PC-3 (cell line): ENCODE data around the gene SKIDA1. TPM values are rescaled to one million over a fixed set of nuclear protein-coding genes. Genes with fewer than 3 reads are reported as not detected.

Experiments
- ATAC-seq: fragments of 200-7000 bp; cut with Tn5 transposase; 2 replicates; pipeline ENCODE4 v1.9.1; 2020; ENCODE audit warnings: mild to moderate bottlenecking, moderate library complexity
- BruUV-seq: library from RNA; stranded (reverse); fragments of 400-500 nt; replicated peaks from 2 replicates; lab custom pipeline; 2021; lab: Mats Ljungman, UMichigan
- CTCF ChIA-PET: fragments of 300-600 bp; sonication (Branson Sonifier 250); formaldehyde crosslinking; loops from one replicate; lab custom pipeline; 2022; ENCODE audit warnings: antibody characterized with exemption; lab: Charles Lee
- POLR2A ChIA-PET: fragments of 300-600 bp; sonication (Branson Sonifier 250); formaldehyde crosslinking; loops from one replicate; lab custom pipeline; 2022; ENCODE audit warnings: antibody characterized with exemption; ENCODE audit not compliant: unreplicated experiment; lab: Charles Lee
- DNase-seq: peaks from one replicate; pipeline ENCODE4 v3.0.0-alpha.2; 2015
- H2AFZ ChIP-seq: fragments of 300-600 bp; sonication (generic); 2 replicates; pipeline ENCODE4 v1.6.0; 2016; ENCODE audit warnings: antibody characterized with exemption, low read length
- H3F3A ChIP-seq: fragments of 300-600 bp; sonication (generic); one replicate; pipeline ENCODE4 v1.6.0; 2017; ENCODE audit warnings: antibody characterized with exemption, low read length, control low read depth, mild to moderate bottlenecking; ENCODE audit not compliant: unreplicated experiment
- H3K27ac ChIP-seq: fragments of 300-600 bp; sonication (generic); 2 replicates; pipeline ENCODE4 v1.5.1; 2016; ENCODE audit warnings: mild to moderate bottlenecking, low read length
- H3K27me3 ChIP-seq: fragments of 300-600 bp; sonication (generic); 2 replicates; pipeline ENCODE4 v1.6.1; 2016; ENCODE audit warnings: low read length, mixed read lengths
- H3K36me3 ChIP-seq: fragments of 300-600 bp; sonication (generic); 2 replicates; pipeline ENCODE4 v1.6.1; 2016; ENCODE audit warnings: low read depth, mixed run types, low read length, mixed read lengths
- H3K4me1 ChIP-seq: fragments of 300-600 bp; sonication (generic); 2 replicates; pipeline ENCODE4 v1.5.1; 2016; ENCODE audit warnings: low read length; ENCODE audit not compliant: insufficient read depth
- H3K4me2 ChIP-seq: fragments of 300-600 bp; sonication (generic); 2 replicates; pipeline ENCODE4 v1.6.0; 2016; ENCODE audit warnings: low read length
- H3K4me3 ChIP-seq: fragments of 300-600 bp; sonication (generic); 2 replicates; pipeline ENCODE4 v1.5.1; 2016; ENCODE audit warnings: mild to moderate bottlenecking, low read length, mixed read lengths
- H3K79me2 ChIP-seq: fragments of 300-600 bp; sonication (generic); 2 replicates; pipeline ENCODE4 v1.6.1; 2017; ENCODE audit warnings: low read length, mixed read lengths
- H3K9ac ChIP-seq: fragments of 300-600 bp; sonication (generic); 2 replicates; pipeline ENCODE4 v1.6.0; 2016; ENCODE audit warnings: mild to moderate bottlenecking, low read length
- H3K9me2 ChIP-seq: fragments of 300-600 bp; sonication (generic); replicated peaks from 2 replicates; pipeline ENCODE4 v1.6.1; 2016; ENCODE audit warnings: mixed run types, low read length, mixed read lengths
- H3K9me3 ChIP-seq: fragments of 300-600 bp; sonication (generic); 2 replicates; pipeline ENCODE4 v1.6.1; 2016; ENCODE audit warnings: low read length, mixed read lengths
- H4K20me1 ChIP-seq: fragments of 300-600 bp; sonication (generic); 2 replicates; pipeline ENCODE4 v1.6.1; 2016; ENCODE audit warnings: low read length, mixed read lengths
- EZH2 ChIP-seq: fragments of 300-600 bp; sonication (generic); IDR thresholded peaks from one replicate; pipeline ENCODE4 v1.6.1; 2017; ENCODE audit warnings: antibody characterized with exemption, mild to moderate bottlenecking, low read length; ENCODE audit not compliant: unreplicated experiment
- EZH2phosphoT487 ChIP-seq: fragments of 300-600 bp; sonication (generic); IDR thresholded peaks from 2 replicates; pipeline ENCODE4 v1.6.1; 2018; ENCODE audit warnings: mild to moderate bottlenecking, antibody characterized with exemption, low read length, borderline replicate concordance
- intact Hi-C: fragments of 100-400 bp; cut with micrococcal nuclease; formaldehyde crosslinking; loops from 2 replicates; pipeline ENCODE4 v1.9.0; 2023
- total RNA-seq: library from RNA; depleted of rRNA; stranded (reverse); fragments of >200 nt; gene quantifications from 2 replicates; pipeline ENCODE4 v1.2.3, GENCODE V29; 2014
- TF ChIP-seq, protein P1 (sequence below): fragments of 300-600 bp; sonication (generic); conservative IDR thresholded peaks from 2 replicates; pipeline ENCODE4 v1.5.1; 2017; ENCODE audit warnings: antibody characterized with exemption, low read depth, mild to moderate bottlenecking, low read length

Gene SKIDA1
- total RNA-seq, 1 experiment from 2014 or later: 0.26 TPM

DNA sequence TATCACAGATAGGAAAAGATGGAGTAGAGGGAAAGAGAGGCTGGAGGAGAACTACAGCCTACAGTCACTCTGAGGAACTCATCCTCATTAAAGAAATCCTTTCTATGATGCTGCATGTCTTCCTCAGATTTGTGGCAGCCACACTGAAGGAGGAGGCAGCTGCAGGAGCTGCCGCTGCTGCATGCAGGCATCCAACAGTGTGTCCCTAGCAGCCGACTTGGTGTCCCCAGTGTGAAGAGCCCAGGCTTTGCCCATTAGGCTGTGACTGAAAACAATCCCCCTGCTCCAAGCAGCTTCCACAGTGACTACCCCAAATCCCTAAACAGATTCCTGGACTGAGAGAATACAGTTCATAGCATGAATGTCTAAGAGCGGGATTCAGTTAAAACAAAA lies 23.1 kb downstream of the SKIDA1 start:
- Histone ChIP-seq H3K27ac (no peak overlapping the region), H3F3A (no peaks in the 10 kb centered on the region), H3K4me1 (no peaks in the 10 kb centered on the region), H3K9me3 (no peaks in the 10 kb centered on the region), H3K79me2 (no peaks in the 10 kb centered on the region), H4K20me1 (no peaks in the 10 kb centered on the region), H2AFZ (no peak overlapping the region), H3K9ac (no peak overlapping the region), H3K4me3 (no peak overlapping the region), H3K36me3 (no peaks in the 10 kb centered on the region), H3K9me2 (no peaks in the 10 kb centered on the region), H3K4me2 (no peak overlapping the region), H3K27me3 (no peaks in the 10 kb centered on the region)
- intact Hi-C loops: no loop called here
- CTCF ChIA-PET: no interaction called here
- TF ChIP-seq EZH2phosphoT487 (no peak), EZH2 (no peak)
- TF ChIP-seq, protein P1, sequence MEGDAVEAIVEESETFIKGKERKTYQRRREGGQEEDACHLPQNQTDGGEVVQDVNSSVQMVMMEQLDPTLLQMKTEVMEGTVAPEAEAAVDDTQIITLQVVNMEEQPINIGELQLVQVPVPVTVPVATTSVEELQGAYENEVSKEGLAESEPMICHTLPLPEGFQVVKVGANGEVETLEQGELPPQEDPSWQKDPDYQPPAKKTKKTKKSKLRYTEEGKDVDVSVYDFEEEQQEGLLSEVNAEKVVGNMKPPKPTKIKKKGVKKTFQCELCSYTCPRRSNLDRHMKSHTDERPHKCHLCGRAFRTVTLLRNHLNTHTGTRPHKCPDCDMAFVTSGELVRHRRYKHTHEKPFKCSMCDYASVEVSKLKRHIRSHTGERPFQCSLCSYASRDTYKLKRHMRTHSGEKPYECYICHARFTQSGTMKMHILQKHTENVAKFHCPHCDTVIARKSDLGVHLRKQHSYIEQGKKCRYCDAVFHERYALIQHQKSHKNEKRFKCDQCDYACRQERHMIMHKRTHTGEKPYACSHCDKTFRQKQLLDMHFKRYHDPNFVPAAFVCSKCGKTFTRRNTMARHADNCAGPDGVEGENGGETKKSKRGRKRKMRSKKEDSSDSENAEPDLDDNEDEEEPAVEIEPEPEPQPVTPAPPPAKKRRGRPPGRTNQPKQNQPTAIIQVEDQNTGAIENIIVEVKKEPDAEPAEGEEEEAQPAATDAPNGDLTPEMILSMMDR: no peak
- POLR2A ChIA-PET: no interaction called here
- BruUV-seq: no TSS peak
- DNase-seq (no peak), ATAC-seq (no peak)

DNA sequence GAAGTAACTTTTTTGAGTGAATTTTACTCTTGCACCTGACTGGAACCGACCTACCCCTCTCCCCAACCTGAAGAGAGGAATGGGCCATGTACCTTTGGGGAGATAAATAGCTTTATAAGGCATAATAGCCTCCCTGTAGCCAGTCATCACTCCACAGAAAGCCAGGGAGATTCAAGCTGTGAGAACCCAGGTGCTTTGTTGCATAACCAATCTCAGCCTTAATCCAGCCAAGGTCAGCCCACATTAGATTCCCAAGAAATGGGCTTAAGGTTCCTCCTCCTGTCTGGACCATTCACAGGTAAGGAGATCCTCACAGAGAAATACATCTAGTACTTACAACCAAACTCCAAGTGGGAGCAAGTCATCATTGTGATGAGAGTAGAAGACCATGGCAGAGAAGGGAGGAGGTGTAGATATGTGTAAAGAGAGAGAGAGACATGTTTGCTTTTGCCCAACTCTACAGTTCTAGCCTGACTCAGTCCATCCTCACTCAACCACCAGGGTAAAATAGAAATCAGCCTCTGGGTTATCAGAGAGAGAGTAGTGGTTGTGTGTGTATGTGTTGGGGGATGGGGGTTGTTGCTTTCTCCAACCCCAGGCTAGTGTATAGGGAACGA lies 23.6 kb downstream of the SKIDA1 start:
- BruUV-seq: no TSS peak
- ChIA-PET CTCF (no interaction called here), POLR2A (no interaction called here)
- DNase-seq (no peak), ATAC-seq (no peak)
- no peaks in the 10 kb centered on the region for H4K20me1 ChIP-seq
- no peak overlapping the region for H2AFZ ChIP-seq
- no peak overlapping the region for H3K4me2 ChIP-seq
- H3K9ac ChIP-seq: no peak overlapping the region
- no peaks in the 10 kb centered on the region for H3K9me3 ChIP-seq
- TF ChIP-seq EZH2phosphoT487 (no peak), EZH2 (no peak)
- TF ChIP-seq, protein P1: no peak
- H3K4me3 ChIP-seq: no peak overlapping the region
- H3F3A ChIP-seq: no peaks in the 10 kb centered on the region
- H3K79me2 ChIP-seq: no peaks in the 10 kb centered on the region
- H3K4me1 ChIP-seq: no peaks in the 10 kb centered on the region
- H3K27ac ChIP-seq: no peak overlapping the region
- intact Hi-C loops: no loop called here
- no peaks in the 10 kb centered on the region for H3K36me3 ChIP-seq
- no peaks in the 10 kb centered on the region for H3K9me2 ChIP-seq
- H3K27me3 ChIP-seq: no peaks in the 10 kb centered on the region

DNA sequence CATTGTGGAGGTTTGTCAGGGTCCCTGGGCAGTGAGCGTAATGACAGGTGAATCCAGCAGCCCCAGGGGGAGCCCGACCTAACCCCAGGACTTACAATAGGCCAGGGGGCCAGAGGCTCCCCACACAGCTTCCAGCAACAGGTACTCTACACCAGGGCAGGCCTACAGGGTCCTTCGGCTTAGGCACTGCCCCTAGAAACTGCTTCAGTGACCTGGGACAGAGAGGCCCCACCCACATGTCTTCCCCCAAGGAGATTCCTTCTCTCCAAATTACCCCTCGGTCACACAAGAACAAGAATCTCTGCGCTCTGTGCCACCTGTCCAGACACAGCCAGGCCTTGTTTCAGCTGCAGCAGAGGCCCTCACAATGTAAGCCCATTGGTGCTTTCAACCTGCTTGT lies 24.4 kb downstream of the SKIDA1 start:
- TF ChIP-seq, protein P1: no peak
- TF ChIP-seq EZH2phosphoT487: no peak
- TF ChIP-seq EZH2: no peak
- no peaks in the 10 kb centered on the region for H3F3A ChIP-seq
- H3K27ac ChIP-seq: no peak overlapping the region
- H3K9me2 ChIP-seq: no peaks in the 10 kb centered on the region
- ChIA-PET POLR2A (no interaction called here), CTCF (no interaction called here)
- H4K20me1 ChIP-seq: no peaks in the 10 kb centered on the region
- no TSS peak for BruUV-seq
- no peaks in the 10 kb centered on the region for H3K36me3 ChIP-seq
- H3K4me2 ChIP-seq: no peak overlapping the region
- no peaks in the 10 kb centered on the region for H3K9me3 ChIP-seq
- no peak for ATAC-seq
- no peak for DNase-seq
- H3K27me3 ChIP-seq: no peaks in the 10 kb centered on the region
- no peaks in the 10 kb centered on the region for H3K79me2 ChIP-seq
- no peak overlapping the region for H3K9ac ChIP-seq
- H2AFZ ChIP-seq: no peak overlapping the region
- no peak overlapping the region for H3K4me3 ChIP-seq
- no peaks in the 10 kb centered on the region for H3K4me1 ChIP-seq
- intact Hi-C loops: no loop called here
